Large intestine (tissue), 3 donors: Measurements from ENCODE around the gene SPACDR. TPM values are rescaled to one million over a fixed set of nuclear protein-coding genes. Genes with fewer than 3 reads are reported as not detected.
"Not testable (repeated sequence)": the region's sequence is repeated elsewhere in the genome, so short reads cannot be mapped to it uniquely, and the experiment has no call there.

Experiments used
- DNase-seq, 2 donors: peaks; one replicate each; pipeline versions ENCODE4 v3.0.0 to v3.0.0-alpha.2; 2013
- H3K27ac ChIP-seq: one replicate; pipeline ENCODE4 v1.5.1; 2013; ENCODE audit warnings: low read length
- H3K27me3 ChIP-seq: 2 replicates; pipeline ENCODE4 v1.6.1; 2013; ENCODE audit warnings: low read length; ENCODE audit not compliant: control insufficient read depth, insufficient read depth
- H3K36me3 ChIP-seq: 2 replicates; pipeline ENCODE4 v1.6.1; 2013; ENCODE audit warnings: low read length; ENCODE audit not compliant: control insufficient read depth, insufficient read depth
- H3K4me1 ChIP-seq: one replicate; pipeline ENCODE4 v1.6.1; 2013; ENCODE audit warnings: low read length; ENCODE audit not compliant: control insufficient read depth, insufficient read depth
- H3K4me3 ChIP-seq: one replicate; pipeline ENCODE4 v1.5.1; 2013; ENCODE audit warnings: low read length
- H3K9me3 ChIP-seq: one replicate; pipeline ENCODE4 v1.6.1; 2013; ENCODE audit warnings: mild to moderate bottlenecking, low read depth, low read length, moderate library complexity; ENCODE audit not compliant: control insufficient read depth
- WGBS: methylation state at CpG from one replicate; pipeline ENCODE4 v1.1.5; 2013; ENCODE audit warnings: low lambda C conversion rate; ENCODE audit not compliant: insufficient coverage; 5-methylcytosine and 5-hydroxymethylcytosine counted together
- polyA plus RNA-seq: library from polyadenylated mRNA; unstranded; fragments of 120-200 nt; gene quantifications from one replicate; pipeline ENCODE4 v1.2.1, GENCODE V29; 2013

The SPACDR gene
- polyA plus RNA-seq, 1 donor = 1.4 TPM

GRCh38 chr7:100444311-100445278 is 19.5 kb downstream of the SPACDR start:
- H3K4me3 ChIP-seq = no peak overlapping the region
- no peaks in the 10 kb centered on the region for H3K36me3 ChIP-seq
- H3K27me3 ChIP-seq = no peaks in the 10 kb centered on the region
- no CpG with 5 or more reads among the region's 14 CpGs for WGBS
- H3K9me3 ChIP-seq = no peaks in the 10 kb centered on the region
- H3K4me1 ChIP-seq = peaks cover 26% of the 10 kb centered on the region
- peak; percentile 89 to 95 for DNase-seq
- peak overlapping the region; percentile 84 for H3K27ac ChIP-seq

- Histone ChIP-seq H3K27ac (peak overlapping the region; percentile 84), H3K4me1 (peaks cover 26% of the 10 kb centered on the region), H3K36me3 (no peaks in the 10 kb centered on the region), H3K9me3 (no peaks in the 10 kb centered on the region), H3K27me3 (no peaks in the 10 kb centered on the region), H3K4me3 (no peak overlapping the region)
- DNase-seq = peak in 1 of 2 donors; percentile 54
- WGBS = no CpG with 5 or more reads among the region's 9 CpGs
These were observed 20.8 kb downstream of the SPACDR start for GRCh38 chr7:100443096-100443840.

DNA sequence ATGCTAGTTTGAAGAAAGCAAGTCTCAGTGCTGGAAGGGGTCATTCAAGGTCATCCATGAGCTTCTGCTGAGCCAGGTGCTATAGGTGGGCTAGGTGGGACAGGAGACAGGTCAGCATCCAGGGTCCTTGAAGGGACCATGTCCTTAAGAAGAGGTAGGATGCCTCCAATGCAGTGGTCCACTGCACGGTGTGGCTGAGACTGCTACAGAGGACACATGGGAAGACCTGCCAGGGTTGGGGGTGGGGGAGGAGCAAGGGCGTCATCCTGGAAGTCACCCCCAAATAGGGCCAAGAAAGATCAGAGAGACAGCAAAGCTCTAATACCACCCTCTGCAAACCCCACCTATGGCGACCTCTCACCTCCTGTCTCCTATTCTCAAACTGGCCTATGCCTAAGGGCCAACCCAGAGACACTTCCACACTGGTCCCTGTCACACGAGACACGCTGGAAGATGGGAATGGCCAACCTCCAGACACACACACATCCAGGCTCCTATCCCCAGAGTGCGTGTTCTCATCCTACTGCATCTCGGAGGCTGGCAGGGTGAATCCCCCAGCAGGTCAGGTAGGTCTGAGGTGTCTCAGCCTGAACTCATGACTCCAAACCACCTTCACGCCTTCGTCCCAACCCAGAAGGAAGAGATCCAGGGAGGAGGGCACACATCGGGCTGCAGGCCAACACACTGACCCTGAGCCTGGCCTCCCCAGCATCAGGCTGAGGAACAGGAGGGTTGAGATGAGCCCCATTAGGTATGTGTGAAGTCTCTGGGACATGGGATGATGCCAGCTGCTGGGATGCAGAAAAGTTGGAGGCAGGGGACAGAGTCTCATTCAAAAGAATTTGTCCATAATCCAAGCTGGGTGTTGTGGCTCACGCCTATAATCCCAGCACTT is 22.2 kb downstream of the SPACDR start:
- H3K4me1 ChIP-seq = peaks cover 26% of the 10 kb centered on the region
- H3K4me3 ChIP-seq = no peak overlapping the region
- no peak for DNase-seq
- no peaks in the 10 kb centered on the region for H3K27me3 ChIP-seq
- H3K36me3 ChIP-seq = no peaks in the 10 kb centered on the region
- WGBS = no CpG with 5 or more reads among the region's 11 CpGs
- H3K9me3 ChIP-seq = no peaks in the 10 kb centered on the region
- H3K27ac ChIP-seq = no peak overlapping the region

DNA sequence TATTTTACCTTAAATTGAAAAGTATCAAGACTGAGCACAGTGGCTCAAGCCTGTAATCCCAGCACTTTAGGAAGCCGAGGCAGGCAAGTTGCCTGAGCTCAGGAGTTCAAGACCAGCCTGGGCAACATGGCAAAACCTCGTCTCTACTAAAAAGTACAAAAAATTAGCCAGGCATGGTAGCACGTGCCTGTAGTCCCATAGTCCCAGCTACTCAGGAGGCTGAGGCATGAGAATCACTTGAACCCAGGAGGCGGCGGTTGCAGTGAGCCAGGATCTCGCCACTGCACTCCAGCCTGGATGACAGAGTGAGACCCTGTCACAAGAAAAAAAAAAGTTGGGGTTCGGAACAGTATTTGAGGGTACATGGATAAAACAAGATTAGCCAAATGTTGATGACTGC is 24.8 kb downstream of the SPACDR start:
- not testable (repeated sequence) for H3K27ac ChIP-seq, H3K27me3 ChIP-seq, DNase-seq, H3K9me3 ChIP-seq, H3K4me3 ChIP-seq, H3K36me3 ChIP-seq
- H3K4me1 ChIP-seq = peaks cover 25% of the 10 kb centered on the region
- WGBS = no CpG with 5 or more reads among the region's 7 CpGs

GRCh38 chr7:100438731-100439130 is 25.3 kb downstream of the SPACDR start:
- DNase-seq, H3K27ac ChIP-seq, H3K27me3 ChIP-seq: not testable (repeated sequence)

GRCh38 chr7:100438172-100438571 is 25.9 kb downstream of the SPACDR start:
- Histone ChIP-seq H3K27ac (no peak overlapping the region), H3K4me1 (peaks cover 17% of the 10 kb centered on the region), H3K27me3 (no peaks in the 10 kb centered on the region), H3K4me3 (no peak overlapping the region), H3K36me3 (peaks cover 21% of the 10 kb centered on the region), H3K9me3 (no peaks in the 10 kb centered on the region)
- no peak for DNase-seq
- WGBS = 67% methylated on average over 2 of the region's 2 CpGs

More at GRCh38 chr7:100438731-100439130, 25.3 kb downstream of the SPACDR start:
- Histone ChIP-seq H3K36me3 (peaks cover 15% of the 10 kb centered on the region), H3K4me1 (peaks cover 21% of the 10 kb centered on the region)
- H3K4me3 ChIP-seq, H3K9me3 ChIP-seq: not testable (repeated sequence)
- WGBS = 100% methylated on average over 1 of the region's 8 CpGs

DNA sequence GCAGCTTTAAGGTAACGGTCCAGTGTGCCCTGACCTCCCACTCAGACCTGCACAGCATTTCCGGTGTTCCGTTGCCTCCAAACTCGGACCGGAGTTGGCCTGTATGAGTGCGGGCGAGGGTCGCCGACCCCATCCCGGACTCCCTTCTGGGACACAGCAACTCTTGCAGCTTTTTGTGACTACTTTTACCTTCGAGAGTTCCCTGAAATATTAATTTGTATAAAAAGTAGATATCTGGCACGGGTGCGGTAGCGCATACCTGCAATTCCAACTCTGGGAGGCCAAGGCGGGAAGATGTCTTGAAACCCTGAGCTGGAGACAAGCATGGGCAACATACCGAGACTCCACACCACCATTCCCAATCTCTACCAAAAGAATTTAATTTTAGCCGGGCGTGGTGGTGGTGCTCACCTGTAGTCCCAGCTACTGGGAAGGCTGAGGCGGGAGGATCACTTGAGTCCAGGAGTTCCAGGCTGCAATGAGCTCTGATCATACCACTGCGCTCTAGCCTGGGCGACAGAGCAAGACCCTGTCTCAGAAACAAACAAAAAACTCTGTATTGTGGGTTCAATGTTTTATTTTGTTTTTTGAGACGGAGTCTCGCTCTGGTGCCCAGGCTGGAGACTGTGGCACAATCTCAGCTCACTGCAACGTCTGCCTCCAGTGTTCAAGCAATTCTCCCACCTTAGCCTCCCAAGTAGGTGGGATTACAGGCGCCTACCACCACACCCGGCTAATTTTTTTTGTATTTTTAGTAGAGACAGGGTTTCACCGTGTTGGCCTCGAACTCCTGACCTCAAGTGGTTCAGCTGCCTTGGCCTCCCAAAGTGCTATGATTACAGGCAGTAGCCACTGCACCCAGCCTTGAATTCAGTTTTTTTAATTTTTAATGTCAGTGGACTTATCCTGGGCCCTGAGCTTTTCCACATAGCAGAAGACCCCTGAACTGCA is 26.6 kb downstream of the SPACDR start:
- DNase-seq = no peak
- H3K9me3 ChIP-seq = no peaks in the 10 kb centered on the region
- peak overlapping the region; percentile 87 for H3K4me3 ChIP-seq
- peaks cover 28% of the 10 kb centered on the region for H3K36me3 ChIP-seq
- H3K27ac ChIP-seq = no peak overlapping the region
- 83% methylated on average over 3 of the region's 28 CpGs for WGBS
- H3K4me1 ChIP-seq = peaks cover 14% of the 10 kb centered on the region
- no peaks in the 10 kb centered on the region for H3K27me3 ChIP-seq

- peak in 1 of 2 donors; percentile 74 for DNase-seq
- H3K36me3 ChIP-seq = peaks cover 37% of the 10 kb centered on the region
- no CpG with 5 or more reads among the region's 81 CpGs for WGBS
These were observed 28.4 kb downstream of the SPACDR start for GRCh38 chr7:100435401-100436304.

More at GRCh38 chr7:100435401-100436304, 28.4 kb downstream of the SPACDR start:
- peaks cover 28% of the 10 kb centered on the region for H3K4me1 ChIP-seq
- no peaks in the 10 kb centered on the region for H3K9me3 ChIP-seq
- H3K4me3 ChIP-seq = peak overlapping the region; percentile 87
- no peaks in the 10 kb centered on the region for H3K27me3 ChIP-seq
- H3K27ac ChIP-seq = peak overlapping the region; percentile 94
